ENCODE results near the gene MCC.

DNA sequence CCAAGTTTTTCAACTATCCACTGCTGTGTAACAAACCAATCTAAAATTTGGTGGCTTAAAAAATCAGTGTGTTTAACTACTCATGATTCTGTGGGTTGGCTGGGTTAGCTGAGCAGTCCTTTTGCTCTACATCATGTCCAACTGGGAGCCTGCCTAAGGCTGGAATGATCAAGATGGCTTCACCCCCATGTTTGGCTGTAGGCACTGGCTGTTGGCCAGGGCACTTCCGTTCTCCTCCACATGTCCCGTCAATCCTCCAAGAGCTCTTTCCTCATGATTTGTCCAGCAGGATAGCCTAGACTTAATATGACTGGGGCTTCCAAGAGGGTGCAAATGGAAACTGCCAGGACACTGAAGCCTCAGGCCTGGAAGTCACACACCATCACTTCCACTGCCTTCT lies 36.5 kb downstream of the MCC start:
- TF ChIP-seq, protein P1, sequence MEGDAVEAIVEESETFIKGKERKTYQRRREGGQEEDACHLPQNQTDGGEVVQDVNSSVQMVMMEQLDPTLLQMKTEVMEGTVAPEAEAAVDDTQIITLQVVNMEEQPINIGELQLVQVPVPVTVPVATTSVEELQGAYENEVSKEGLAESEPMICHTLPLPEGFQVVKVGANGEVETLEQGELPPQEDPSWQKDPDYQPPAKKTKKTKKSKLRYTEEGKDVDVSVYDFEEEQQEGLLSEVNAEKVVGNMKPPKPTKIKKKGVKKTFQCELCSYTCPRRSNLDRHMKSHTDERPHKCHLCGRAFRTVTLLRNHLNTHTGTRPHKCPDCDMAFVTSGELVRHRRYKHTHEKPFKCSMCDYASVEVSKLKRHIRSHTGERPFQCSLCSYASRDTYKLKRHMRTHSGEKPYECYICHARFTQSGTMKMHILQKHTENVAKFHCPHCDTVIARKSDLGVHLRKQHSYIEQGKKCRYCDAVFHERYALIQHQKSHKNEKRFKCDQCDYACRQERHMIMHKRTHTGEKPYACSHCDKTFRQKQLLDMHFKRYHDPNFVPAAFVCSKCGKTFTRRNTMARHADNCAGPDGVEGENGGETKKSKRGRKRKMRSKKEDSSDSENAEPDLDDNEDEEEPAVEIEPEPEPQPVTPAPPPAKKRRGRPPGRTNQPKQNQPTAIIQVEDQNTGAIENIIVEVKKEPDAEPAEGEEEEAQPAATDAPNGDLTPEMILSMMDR (IDR thresholded peaks at IDR 0.05): no peak
- TF ChIP-seq POLR2A (IDR thresholded peaks at IDR 0.05): no peak
